K562 (cell line): Measurements from ENCODE around the gene SAMD4A. TPM values are rescaled to one million over a fixed set of nuclear protein-coding genes. Genes with fewer than 3 reads are reported as not detected.

Experiments used
- ATAC-seq: fragments of 200-7000 bp; cut with Tn5 transposase; 3 replicates; pipeline ENCODE4 v1.9.1; 2020; ENCODE audit warnings: moderate library complexity
- BruUV-seq: library from RNA; stranded (reverse); fragments of 400-500 nt; replicated peaks from 2 replicates; lab custom pipeline; 2021; lab: Mats Ljungman, UMichigan
- CTCF ChIA-PET: fragments of 300-600 bp; formaldehyde crosslinking; extraction: SDS; loops from one replicate; lab custom pipeline; 2021; ENCODE audit warnings: low intra/inter-chr PET ratio; lab: Yijun Ruan, JAX
- POLR2A ChIA-PET: fragments of 300-600, 350-650 bp; sonication (Branson Sonifier 250); formaldehyde crosslinking; extraction: SDS; loops from one replicate; lab custom pipeline; 2021; ENCODE audit warnings: antibody characterized with exemption, inconsistent platforms; lab: Yijun Ruan, JAX
- DNase-seq, 4 experiments: peaks; one replicate each; pipeline versions ENCODE4 v3.0.0 to v3.0.0-alpha.2; 2011 to 2018; ENCODE audit warnings: low spot score in 3 of 4, mixed read lengths in 3 of 4; ENCODE audit errors: extremely low read depth in 1 of 4
- FAIRE-seq: peaks from 2 replicates; lab custom pipeline; 2011; peaks lifted over from hg19 to GRCh38; lab: Jason Lieb, UNC
- H2AFZ ChIP-seq: 2 replicates; pipeline ENCODE4 v1.6.0; 2011; ENCODE audit warnings: low read depth, low read length, control low read depth, inconsistent platforms
- H3K27ac ChIP-seq: fragments of 200-600 bp; 3 replicates; pipeline ENCODE4 v1.8.0; 2011; ENCODE audit warnings: low read depth, mild to moderate bottlenecking, control low read depth, inconsistent platforms, low read length, moderate library complexity, mixed read lengths; ENCODE audit errors: extremely low read depth
- H3K27me3 ChIP-seq, 2 experiments: fragments of 300-600 bp in 1 of 2; 2 replicates in 1 of 2; 3 replicates in 1 of 2; pipeline versions ENCODE4 v1.6.0 to v1.8.0; 2011; ENCODE audit warnings: inconsistent platforms in 2 of 2, low read length in 2 of 2, mild to moderate bottlenecking in 1 of 2, mixed read lengths in 1 of 2, moderate library complexity in 1 of 2; ENCODE audit not compliant: control insufficient read depth in 2 of 2, insufficient read depth in 2 of 2
- H3K36me3 ChIP-seq: fragments of 300-600 bp; 3 replicates; pipeline ENCODE4 v1.8.0; 2011; ENCODE audit warnings: mild to moderate bottlenecking, low read length, inconsistent platforms; ENCODE audit not compliant: control insufficient read depth, insufficient read depth
- H3K4me1 ChIP-seq, 2 experiments: fragments of 200-600 bp in 1 of 2; replicated peaks in 1 of 2; 2 replicates in 1 of 2; 3 replicates in 1 of 2; pipeline versions ENCODE4 v1.5.1 to v1.8.0; 2011; ENCODE audit warnings: inconsistent platforms in 2 of 2, low read length in 2 of 2, mild to moderate bottlenecking in 1 of 2, mixed read lengths in 1 of 2, moderate library complexity in 1 of 2; ENCODE audit not compliant: control insufficient read depth in 2 of 2, insufficient read depth in 2 of 2
- H3K4me2 ChIP-seq: 2 replicates; pipeline ENCODE4 v1.6.1; 2011; ENCODE audit warnings: low read length, control low read depth, inconsistent platforms, mixed read lengths; ENCODE audit not compliant: insufficient read depth
- H3K4me3 ChIP-seq: fragments of 200-600 bp; sonication (generic), shearing (Covaris generic); 2 replicates; pipeline ENCODE4 v1.5.1; 2016; ENCODE audit warnings: control low read depth, inconsistent platforms
- H3K79me2 ChIP-seq: fragments of 200-600 bp; 3 replicates; pipeline ENCODE4 v1.8.0; 2011; ENCODE audit warnings: low read length, inconsistent platforms; ENCODE audit not compliant: control insufficient read depth, insufficient read depth
- H3K9ac ChIP-seq, 2 experiments: 2 replicates each; pipeline versions ENCODE4 v1.6.0 to v1.6.1; 2011; ENCODE audit warnings: low read depth in 2 of 2, low read length in 2 of 2, control low read depth in 1 of 2, inconsistent platforms in 1 of 2, mild to moderate bottlenecking in 1 of 2, mixed read lengths in 1 of 2; ENCODE audit not compliant: insufficient read depth in 1 of 2
- H3K9me1 ChIP-seq: one replicate; pipeline ENCODE4 v1.6.0; 2011; ENCODE audit warnings: inconsistent platforms, mild to moderate bottlenecking, low read length, moderate library complexity; ENCODE audit not compliant: control insufficient read depth, insufficient read depth
- H3K9me3 ChIP-seq: replicated peaks from 2 replicates; pipeline ENCODE4 v1.5.1; 2011; ENCODE audit warnings: low read depth, low read length, inconsistent platforms; ENCODE audit not compliant: control insufficient read depth, insufficient read depth
- H4K20me1 ChIP-seq: replicated peaks from 2 replicates; pipeline ENCODE4 v1.6.1; 2011; ENCODE audit warnings: low read length, inconsistent platforms, mixed read lengths; ENCODE audit not compliant: control insufficient read depth, insufficient read depth
- CBFA2T2 ChIP-seq: fragments of 450-650 bp; conservative IDR thresholded peaks from 2 replicates; pipeline ENCODE4 v1.6.1; 2017; ENCODE audit warnings: mild to moderate bottlenecking
- CHCHD3 ChIP-seq: fragments of 250-450 bp; sonication (Bioruptor Pico); IDR thresholded peaks from 2 replicates; pipeline ENCODE4 v2.1.2; 2022; ENCODE audit warnings: mild to moderate bottlenecking
- ELK3 ChIP-seq: fragments of 450-650 bp; formaldehyde crosslinking; IDR thresholded peaks from 2 replicates; pipeline ENCODE4 v1.4.0; 2020; ENCODE audit warnings: mild to moderate bottlenecking
- FOSL1 ChIP-seq: fragments of 200-800 bp; sonication (Bioruptor generic); conservative IDR thresholded peaks from 2 replicates; pipeline ENCODE4 v1.6.1; 2016; ENCODE audit warnings: missing genetic modification characterization, missing compliant biosample characterization
- JUNB ChIP-seq: fragments of 450-650 bp; formaldehyde crosslinking; conservative IDR thresholded peaks from 2 replicates; pipeline ENCODE4 v1.4.0; 2020; ENCODE audit warnings: mild to moderate bottlenecking
- NFATC3 ChIP-seq: fragments of 450-650 bp; IDR thresholded peaks from 2 replicates; pipeline ENCODE4 v1.6.1; 2017; ENCODE audit warnings: mild to moderate bottlenecking
- NFE2 ChIP-seq: IDR thresholded peaks from 2 replicates; pipeline ENCODE4 v1.6.1; 2014; ENCODE audit warnings: antibody characterized with exemption, low read depth
- SIX5 ChIP-seq, 2 experiments: IDR thresholded peaks; 2 replicates each; pipeline ENCODE4 v1.6.1; 2011; ENCODE audit warnings: low read length in 2 of 2, borderline replicate concordance in 1 of 2, low read depth in 1 of 2, mild to moderate bottlenecking in 1 of 2, moderate library complexity in 1 of 2; ENCODE audit not compliant: insufficient read depth in 1 of 2
- SNRNP70 ChIP-seq: fragments of 200-400 bp; formaldehyde crosslinking; optimal IDR thresholded peaks from 2 replicates; pipeline ENCODE3; 2017; ENCODE audit warnings: low read depth, low read length
- ZC3H4 ChIP-seq: sonication (generic); formaldehyde crosslinking; IDR thresholded peaks from 2 replicates; pipeline ENCODE4 v1.9.0; 2021; ENCODE audit warnings: missing genetic modification reagents, borderline replicate concordance
- ZNF282 ChIP-seq: sonication (generic); formaldehyde crosslinking; IDR thresholded peaks from 2 replicates; pipeline ENCODE4 v1.8.1; 2023; ENCODE audit warnings: missing genetic modification reagents
- ZNF311 ChIP-seq: fragments of 250-450 bp; sonication (Bioruptor Pico); IDR thresholded peaks from 2 replicates; pipeline ENCODE4 v1.4.0; 2020; ENCODE audit warnings: mild to moderate bottlenecking, moderate library complexity
- ZNF347 ChIP-seq: fragments of 450-650 bp; formaldehyde crosslinking; IDR thresholded peaks from 2 replicates; pipeline ENCODE4 v1.4.0; 2020; ENCODE audit warnings: low read depth, mild to moderate bottlenecking, moderate library complexity
- ZNF766 ChIP-seq: fragments of 200-800 bp; sonication (Bioruptor generic); conservative IDR thresholded peaks from 2 replicates; pipeline ENCODE4 v1.6.1; 2016; ENCODE audit warnings: missing genetic modification characterization, missing compliant biosample characterization
- WGBS: fragments of 100-300 bp; shearing (Covaris generic); methylation state at CpG from one replicate; pipeline ENCODE4 v1.1.6; 2016; ENCODE audit warnings: low coverage, mixed read lengths; ENCODE audit not compliant: insufficient coverage; ENCODE audit errors: missing lambda C conversion rate; 5-methylcytosine and 5-hydroxymethylcytosine counted together
- in situ Hi-C: fragments of 300-500 bp; cut with MboI; formaldehyde crosslinking; loops from 4 replicates; pipeline ENCODE4 v1.15.0; 2018; ENCODE audit warnings: inconsistent platforms, mixed read lengths
- intact Hi-C: fragments of 100-400 bp; cut with micrococcal nuclease; formaldehyde crosslinking; loops from 2 replicates; pipeline ENCODE4 v1.14.2; 2022
- polyA plus RNA-seq, 8 experiments: library from polyadenylated mRNA; depleted of rRNA in 4 of 8; stranded (reverse) in 5 of 8; unstranded in 3 of 8; fragments of >200 nt; fragmentation: Nextera tagmentation in 2 of 8; fragmentation: Illumina TruSeq in 1 of 8; extraction: Ambion mirVana in 2 of 8; extraction: Trizol in 1 of 8; gene quantifications; 2 replicates each; pipeline versions ENCODE4 v1.2.1 to v1.2.3, GENCODE V29; 2011 to 2014; ENCODE audit warnings: inconsistent platforms in 1 of 8, missing spikeins in 1 of 8
- total RNA-seq, 7 experiments: library from RNA; depleted of rRNA in 6 of 7; stranded (reverse); fragments of >200 nt in 6 of 7; fragmentation: Illumina TruSeq in 2 of 7; extraction: Trizol in 2 of 7; gene quantifications; 2 replicates each; pipeline versions ENCODE4 v1.2.1 to v1.2.3, GENCODE V29; 2011 to 2021; ENCODE audit warnings: low replicate concordance in 1 of 7

Gene SAMD4A
- total and polyA plus RNA-seq, 9 of the 15 experiments (the other 6 are each of a cell fraction or from before 2014, with no cell fraction given) = 0.66 to 6.8 (median 3.3) TPM

- Histone ChIP-seq H4K20me1 (0 out of 2 replicates have a peak, but pooled peaks cover 3% of the 10 kb centered on the region), H3K9ac (no peak overlapping the region), H3K79me2 (peaks cover 10% of the 10 kb centered on the region; the same call in 2 of the 3 replicates), H3K9me3 (no peaks in the 10 kb centered on the region), H3K4me3 (no peak overlapping the region), H2AFZ (no peak overlapping the region)
- ATAC-seq = no peak
- no peak for DNase-seq
- BruUV-seq = no TSS peak
- FAIRE-seq = no peak
- TF ChIP-seq ZC3H4 (no peak), FOSL1 (no peak), CBFA2T2 (no peak), ZNF766 (CRISPR knock-in tag) (no peak), JUNB (CRISPR knock-in tag) (no peak), NFATC3 (no peak), ZNF282 (CRISPR knock-in tag) (no peak), CHCHD3 (no peak), ELK3 (CRISPR knock-in tag) (no peak), SIX5 (IDR thresholded peaks at IDR 0.05; ENCODE audit: borderline replicate concordance in 1 of 2, insufficient read depth in 1 of 2, low read depth in 1 of 2, low read length in 2 of 2) (no peak), ZNF347 (CRISPR knock-in tag) (no peak), SNRNP70 (no peak), NFE2 (no peak), ZNF311 (no peak)
- TF ChIP-seq, all 486 proteins: peak for 0
- 82% methylated on average over 6 of the region's 6 CpGs for WGBS
- in situ Hi-C loops = no loop called here
- Histone ChIP-seq H3K4me1 (peaks cover 0 to 6% of the 10 kb centered on the region in 2 experiments; a peak in 2 of 5 replicates), H3K27me3 (no peaks in the 10 kb centered on the region), H3K27ac (no peak overlapping the region; the same call in 2 of the 3 replicates), H3K4me2 (no peak overlapping the region), H3K36me3 (peaks cover 6% of the 10 kb centered on the region; the same call in 1 of the 3 replicates), H3K9me1 (no peaks in the 10 kb centered on the region)
- ChIA-PET POLR2A (interaction anchor here (0.8 kb wide), 1 partner anchor 54 kb away, joined by 4 read pairs; no protein-coding TSS in a partner anchor), CTCF (interaction anchor here (1.2 to 1.6 kb wide), 2 partner anchors 81 to 128 kb away, joined by 3 to 8 read pairs; no protein-coding TSS in a partner anchor)
- intact Hi-C loops = loop anchor here (5.0 to 10.0 kb wide), 2 partner anchors 80 to 328 kb away; no protein-coding TSS in a partner anchor
These were observed 125.4 kb downstream of the SAMD4A start for GRCh38 chr14:54692284-54692772.
